SJCRH30 (cell line): ENCODE results near the gene SLC12A8. TPM values are rescaled to one million over a fixed set of nuclear protein-coding genes. Genes with fewer than 3 reads are reported as not detected.
A peak's percentile ranks its signal among the peaks of the same experiment; 100 is the strongest.

Experiments
- DNase-seq, 2 experiments: peaks; one replicate each; pipeline ENCODE4 v3.0.0-alpha.2; 2015 to 2020
- H3K27ac ChIP-seq: fragments of 250-450 bp; sonication (Bioruptor Pico); 2 replicates; pipeline ENCODE4 v1.5.1; 2020; ENCODE audit warnings: mild to moderate bottlenecking, moderate library complexity
- H3K27me3 ChIP-seq: fragments of 250-450 bp; sonication (Bioruptor Pico); 2 replicates; pipeline ENCODE4 v1.5.1; 2020; ENCODE audit warnings: mild to moderate bottlenecking, moderate library complexity
- H3K36me3 ChIP-seq: fragments of 250-450 bp; sonication (Bioruptor Pico); 2 replicates; pipeline ENCODE4 v1.5.1; 2020; ENCODE audit warnings: mild to moderate bottlenecking, moderate library complexity
- H3K4me1 ChIP-seq: fragments of 250-450 bp; sonication (Bioruptor Pico); 2 replicates; pipeline ENCODE4 v1.5.1; 2020; ENCODE audit warnings: mild to moderate bottlenecking, moderate library complexity
- H3K4me3 ChIP-seq: fragments of 250-450 bp; sonication (Bioruptor Pico); 2 replicates; pipeline ENCODE4 v1.5.1; 2020; ENCODE audit warnings: mild to moderate bottlenecking, moderate library complexity
- H3K9me3 ChIP-seq: fragments of 250-450 bp; sonication (Bioruptor Pico); replicated peaks from 2 replicates; pipeline ENCODE4 v1.5.1; 2020; ENCODE audit warnings: mild to moderate bottlenecking, moderate library complexity
- total RNA-seq: library from RNA; depleted of rRNA; stranded (reverse); fragments of >200 nt; shearing (Covaris generic); gene quantifications from 2 replicates; pipeline ENCODE4 v1.2.3, GENCODE V29; 2014

SLC12A8 gene
- total RNA-seq, 1 experiment from 2014 or later, result 3.7 TPM

GRCh38 chr3:125161607-125162219 lies 50.8 kb downstream of the SLC12A8 start:
- H3K4me3 ChIP-seq, result no peak overlapping the region
- H3K27ac ChIP-seq, result no peak overlapping the region
- H3K9me3 ChIP-seq, result no peaks in the 10 kb centered on the region
- H3K36me3 ChIP-seq, result no peaks in the 10 kb centered on the region
- H3K27me3 ChIP-seq, result no peaks in the 10 kb centered on the region
- H3K4me1 ChIP-seq, result peaks cover 12% of the 10 kb centered on the region
- DNase-seq, result no peak

GRCh38 chr3:125160606-125161371 lies 51.8 kb downstream of the SLC12A8 start:
- H3K4me3 ChIP-seq, result no peak overlapping the region
- H3K27me3 ChIP-seq, result no peaks in the 10 kb centered on the region
- H3K27ac ChIP-seq, result no peak overlapping the region
- peaks cover 12% of the 10 kb centered on the region for H3K4me1 ChIP-seq
- DNase-seq, result no peak
- H3K9me3 ChIP-seq, result no peaks in the 10 kb centered on the region
- no peaks in the 10 kb centered on the region for H3K36me3 ChIP-seq

GRCh38 chr3:125157183-125157582 lies 55.4 kb downstream of the SLC12A8 start:
- Histone ChIP-seq H3K4me3 (no peak overlapping the region), H3K9me3 (no peaks in the 10 kb centered on the region), H3K4me1 (peaks cover 12% of the 10 kb centered on the region), H3K36me3 (no peaks in the 10 kb centered on the region), H3K27me3 (no peaks in the 10 kb centered on the region), H3K27ac (no peak overlapping the region)
- no peak for DNase-seq

GRCh38 chr3:125156456-125156855 lies 56.1 kb downstream of the SLC12A8 start:
- Histone ChIP-seq H3K9me3 (no peaks in the 10 kb centered on the region), H3K4me1 (peaks cover 12% of the 10 kb centered on the region), H3K36me3 (no peaks in the 10 kb centered on the region), H3K27me3 (no peaks in the 10 kb centered on the region), H3K4me3 (no peak overlapping the region), H3K27ac (no peak overlapping the region)
- no peak for DNase-seq

- H3K27ac ChIP-seq, result no peak overlapping the region
- H3K4me1 ChIP-seq, result peaks cover 3% of the 10 kb centered on the region; the same call in 1 of the 2 replicates
- no peaks in the 10 kb centered on the region for H3K27me3 ChIP-seq
- no peak for DNase-seq
- no peaks in the 10 kb centered on the region for H3K9me3 ChIP-seq
- H3K36me3 ChIP-seq, result no peaks in the 10 kb centered on the region
- no peak overlapping the region for H3K4me3 ChIP-seq
Measured at GRCh38 chr3:125154800-125155269, 57.7 kb downstream of the SLC12A8 start.

GRCh38 chr3:125154110-125154509 lies 58.4 kb downstream of the SLC12A8 start:
- no peak overlapping the region for H3K27ac ChIP-seq
- H3K4me3 ChIP-seq, result no peak overlapping the region
- no peaks in the 10 kb centered on the region for H3K9me3 ChIP-seq
- no peak for DNase-seq
- peaks cover 8% of the 10 kb centered on the region for H3K4me1 ChIP-seq
- no peaks in the 10 kb centered on the region for H3K27me3 ChIP-seq
- H3K36me3 ChIP-seq, result no peaks in the 10 kb centered on the region

- DNase-seq, result no peak
- H3K4me1 ChIP-seq, result peaks cover 11% of the 10 kb centered on the region
- no peak overlapping the region for H3K27ac ChIP-seq
- H3K36me3 ChIP-seq, result no peaks in the 10 kb centered on the region
- H3K4me3 ChIP-seq, result no peak overlapping the region
- H3K27me3 ChIP-seq, result no peaks in the 10 kb centered on the region
- H3K9me3 ChIP-seq, result no peaks in the 10 kb centered on the region
Measured at GRCh38 chr3:125152951-125153350, 59.6 kb downstream of the SLC12A8 start.

GRCh38 chr3:125151916-125152315 lies 60.6 kb downstream of the SLC12A8 start:
- no peak for DNase-seq
- Histone ChIP-seq H3K4me1 (peaks cover 11% of the 10 kb centered on the region), H3K27me3 (no peaks in the 10 kb centered on the region), H3K4me3 (no peak overlapping the region), H3K27ac (no peak overlapping the region), H3K36me3 (no peaks in the 10 kb centered on the region), H3K9me3 (no peaks in the 10 kb centered on the region)

- H3K4me3 ChIP-seq, result no peak overlapping the region
- H3K27ac ChIP-seq, result no peak overlapping the region
- H3K4me1 ChIP-seq, result peaks cover 11% of the 10 kb centered on the region
- DNase-seq, result no peak
- H3K9me3 ChIP-seq, result no peaks in the 10 kb centered on the region
- no peaks in the 10 kb centered on the region for H3K27me3 ChIP-seq
- no peaks in the 10 kb centered on the region for H3K36me3 ChIP-seq
Measured at GRCh38 chr3:125151442-125151817, 61.1 kb downstream of the SLC12A8 start.

- no peak overlapping the region for H3K27ac ChIP-seq
- no peak overlapping the region for H3K4me3 ChIP-seq
- peak; percentile 62 to 80 for DNase-seq
- no peaks in the 10 kb centered on the region for H3K27me3 ChIP-seq
- no peaks in the 10 kb centered on the region for H3K9me3 ChIP-seq
- H3K36me3 ChIP-seq, result no peaks in the 10 kb centered on the region
- peaks cover 11% of the 10 kb centered on the region for H3K4me1 ChIP-seq
Measured at GRCh38 chr3:125150525-125151441, 61.8 kb downstream of the SLC12A8 start.

GRCh38 chr3:125149462-125149861 lies 63.1 kb downstream of the SLC12A8 start:
- H3K4me1 ChIP-seq, result peaks cover 15% of the 10 kb centered on the region
- H3K27me3 ChIP-seq, result no peaks in the 10 kb centered on the region
- H3K9me3 ChIP-seq, result no peaks in the 10 kb centered on the region
- H3K4me3 ChIP-seq, result no peak overlapping the region
- H3K27ac ChIP-seq, result peak overlapping the region; percentile 13; the same call in 1 of the 2 replicates
- H3K36me3 ChIP-seq, result no peaks in the 10 kb centered on the region
- DNase-seq, result no peak

- Histone ChIP-seq H3K36me3 (no peaks in the 10 kb centered on the region), H3K4me1 (peaks cover 21% of the 10 kb centered on the region), H3K27me3 (no peaks in the 10 kb centered on the region), H3K27ac (peak overlapping the region; percentile 13; the same call in 1 of the 2 replicates), H3K4me3 (peak overlapping the region; percentile 9), H3K9me3 (no peaks in the 10 kb centered on the region)
- DNase-seq, result peak; percentile 72 to 81
Measured at GRCh38 chr3:125148836-125149235, 63.7 kb downstream of the SLC12A8 start.

GRCh38 chr3:125148016-125148812 lies 64.3 kb downstream of the SLC12A8 start:
- Histone ChIP-seq H3K4me3 (no peak overlapping the region), H3K27me3 (no peaks in the 10 kb centered on the region), H3K36me3 (no peaks in the 10 kb centered on the region), H3K27ac (peak overlapping the region; percentile 13; the same call in 1 of the 2 replicates), H3K9me3 (no peaks in the 10 kb centered on the region), H3K4me1 (peaks cover 26% of the 10 kb centered on the region)
- DNase-seq, result no peak

GRCh38 chr3:125147491-125147820 lies 65.1 kb downstream of the SLC12A8 start:
- Histone ChIP-seq H3K27ac (no peak overlapping the region), H3K36me3 (no peaks in the 10 kb centered on the region), H3K27me3 (no peaks in the 10 kb centered on the region), H3K9me3 (no peaks in the 10 kb centered on the region), H3K4me3 (no peak overlapping the region), H3K4me1 (peaks cover 26% of the 10 kb centered on the region)
- no peak for DNase-seq
